C4-2B (cell line): Measurements from ENCODE around the gene CTSK.

Experiments
- ZFX ChIP-seq: fragments of 450-650 bp; IDR thresholded peaks from 2 replicates; pipeline ENCODE4 v1.6.1; 2017
- TF ChIP-seq, protein P1 (sequence below): fragments of 450-650 bp; conservative IDR thresholded peaks from 2 replicates; pipeline ENCODE4 v1.5.1; 2017; ENCODE audit warnings: mild to moderate bottlenecking

- TF ChIP-seq, protein P1, sequence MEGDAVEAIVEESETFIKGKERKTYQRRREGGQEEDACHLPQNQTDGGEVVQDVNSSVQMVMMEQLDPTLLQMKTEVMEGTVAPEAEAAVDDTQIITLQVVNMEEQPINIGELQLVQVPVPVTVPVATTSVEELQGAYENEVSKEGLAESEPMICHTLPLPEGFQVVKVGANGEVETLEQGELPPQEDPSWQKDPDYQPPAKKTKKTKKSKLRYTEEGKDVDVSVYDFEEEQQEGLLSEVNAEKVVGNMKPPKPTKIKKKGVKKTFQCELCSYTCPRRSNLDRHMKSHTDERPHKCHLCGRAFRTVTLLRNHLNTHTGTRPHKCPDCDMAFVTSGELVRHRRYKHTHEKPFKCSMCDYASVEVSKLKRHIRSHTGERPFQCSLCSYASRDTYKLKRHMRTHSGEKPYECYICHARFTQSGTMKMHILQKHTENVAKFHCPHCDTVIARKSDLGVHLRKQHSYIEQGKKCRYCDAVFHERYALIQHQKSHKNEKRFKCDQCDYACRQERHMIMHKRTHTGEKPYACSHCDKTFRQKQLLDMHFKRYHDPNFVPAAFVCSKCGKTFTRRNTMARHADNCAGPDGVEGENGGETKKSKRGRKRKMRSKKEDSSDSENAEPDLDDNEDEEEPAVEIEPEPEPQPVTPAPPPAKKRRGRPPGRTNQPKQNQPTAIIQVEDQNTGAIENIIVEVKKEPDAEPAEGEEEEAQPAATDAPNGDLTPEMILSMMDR = no peak
- TF ChIP-seq ZFX = no peak
These were observed 1.6 kb upstream of the CTSK start for GRCh38 chr1:150809651-150810050.
